ENCODE measurements around the gene SCAMP1. TPM values are rescaled to one million over a fixed set of nuclear protein-coding genes. Genes with fewer than 3 reads are reported as not detected.

SCAMP1 gene
- total RNA-seq, 6 experiments from 2014 or later: 37.4 to 50.6 (median 44.9) TPM

DNA sequence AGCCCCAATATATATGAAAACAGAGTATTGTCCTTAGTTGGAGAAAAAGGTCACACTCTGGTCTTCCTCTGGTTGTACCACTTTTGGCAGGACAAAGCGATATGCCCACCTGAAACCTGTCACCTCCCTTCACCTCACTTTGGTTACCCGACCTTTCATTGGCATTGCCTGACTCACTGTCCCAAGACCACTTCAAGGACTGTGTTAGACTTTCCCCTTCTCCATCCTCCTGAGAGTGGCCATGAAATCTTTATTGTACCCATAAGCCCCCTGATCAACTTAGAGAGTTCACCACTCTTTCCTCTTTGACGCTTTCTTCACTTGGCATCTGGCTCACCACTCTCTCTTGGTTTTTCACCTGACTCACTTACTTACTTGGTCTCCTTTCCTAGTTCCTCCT, 33.5 kb upstream of the SCAMP1 start:
- Mint-ChIP-seq H3K4me3 (no peak overlapping the region), H3K9me3 (no peaks in the 10 kb centered on the region), H3K27ac (no peak overlapping the region), H3K4me1 (ENCODE audit: low read depth) (peaks cover 10% of the 10 kb centered on the region), H3K27me3 (ENCODE audit: insufficient read depth) (peaks cover 2% of the 10 kb centered on the region; the same call in 1 of the 2 replicates), H3K36me3 (ENCODE audit: low read depth) (no peaks in the 10 kb centered on the region)
- DNase-seq: no peak
- TF ChIP-seq, protein P1, sequence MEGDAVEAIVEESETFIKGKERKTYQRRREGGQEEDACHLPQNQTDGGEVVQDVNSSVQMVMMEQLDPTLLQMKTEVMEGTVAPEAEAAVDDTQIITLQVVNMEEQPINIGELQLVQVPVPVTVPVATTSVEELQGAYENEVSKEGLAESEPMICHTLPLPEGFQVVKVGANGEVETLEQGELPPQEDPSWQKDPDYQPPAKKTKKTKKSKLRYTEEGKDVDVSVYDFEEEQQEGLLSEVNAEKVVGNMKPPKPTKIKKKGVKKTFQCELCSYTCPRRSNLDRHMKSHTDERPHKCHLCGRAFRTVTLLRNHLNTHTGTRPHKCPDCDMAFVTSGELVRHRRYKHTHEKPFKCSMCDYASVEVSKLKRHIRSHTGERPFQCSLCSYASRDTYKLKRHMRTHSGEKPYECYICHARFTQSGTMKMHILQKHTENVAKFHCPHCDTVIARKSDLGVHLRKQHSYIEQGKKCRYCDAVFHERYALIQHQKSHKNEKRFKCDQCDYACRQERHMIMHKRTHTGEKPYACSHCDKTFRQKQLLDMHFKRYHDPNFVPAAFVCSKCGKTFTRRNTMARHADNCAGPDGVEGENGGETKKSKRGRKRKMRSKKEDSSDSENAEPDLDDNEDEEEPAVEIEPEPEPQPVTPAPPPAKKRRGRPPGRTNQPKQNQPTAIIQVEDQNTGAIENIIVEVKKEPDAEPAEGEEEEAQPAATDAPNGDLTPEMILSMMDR (IDR thresholded peaks at IDR 0.05): no peak

DNA sequence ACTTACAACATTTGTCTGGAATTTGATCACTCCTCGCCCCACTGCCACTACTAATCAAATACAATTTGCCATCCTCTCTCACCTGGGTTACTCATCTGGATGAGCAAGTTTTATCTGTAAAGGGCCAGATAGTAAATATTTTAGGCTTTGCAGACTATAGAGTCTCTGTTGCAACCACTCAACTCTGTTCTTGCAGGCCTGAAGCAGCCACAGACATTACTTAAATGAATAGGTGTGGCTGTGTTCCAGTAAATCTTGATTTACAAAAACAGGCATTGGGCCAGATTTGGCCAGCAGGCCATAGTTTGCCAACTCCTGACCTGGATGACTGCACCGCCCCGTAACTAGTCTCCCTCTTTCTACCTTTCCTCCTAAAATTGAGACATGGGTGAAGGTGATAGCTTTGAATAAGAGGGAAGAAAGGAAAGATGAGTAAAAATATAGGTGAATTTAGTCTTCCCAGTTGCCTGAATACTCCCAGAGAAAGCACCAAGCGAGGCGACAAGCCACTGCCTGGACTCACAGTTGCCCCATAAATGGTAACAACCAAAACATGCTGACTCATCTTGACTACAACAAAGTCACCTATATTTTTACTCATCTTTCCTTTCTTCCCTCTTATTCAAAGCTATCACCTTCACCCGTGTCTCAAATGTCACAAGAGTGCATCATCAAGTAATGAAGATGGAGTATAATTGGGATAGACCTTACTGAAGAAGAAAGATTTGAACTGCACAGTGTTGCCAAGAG, 32.5 kb upstream of the SCAMP1 start:
- peaks cover 10% of the 10 kb centered on the region for H3K4me1 Mint-ChIP-seq (ENCODE audit: low read depth)
- TF ChIP-seq, protein P1 (IDR thresholded peaks at IDR 0.05): no peak
- no peak for DNase-seq
- H3K27me3 Mint-ChIP-seq (ENCODE audit: insufficient read depth): peaks cover 2% of the 10 kb centered on the region; the same call in 1 of the 2 replicates
- no peaks in the 10 kb centered on the region for H3K36me3 Mint-ChIP-seq (ENCODE audit: low read depth)
- no peaks in the 10 kb centered on the region for H3K9me3 Mint-ChIP-seq
- H3K4me3 Mint-ChIP-seq: no peak overlapping the region
- no peak overlapping the region for H3K27ac Mint-ChIP-seq

DNA sequence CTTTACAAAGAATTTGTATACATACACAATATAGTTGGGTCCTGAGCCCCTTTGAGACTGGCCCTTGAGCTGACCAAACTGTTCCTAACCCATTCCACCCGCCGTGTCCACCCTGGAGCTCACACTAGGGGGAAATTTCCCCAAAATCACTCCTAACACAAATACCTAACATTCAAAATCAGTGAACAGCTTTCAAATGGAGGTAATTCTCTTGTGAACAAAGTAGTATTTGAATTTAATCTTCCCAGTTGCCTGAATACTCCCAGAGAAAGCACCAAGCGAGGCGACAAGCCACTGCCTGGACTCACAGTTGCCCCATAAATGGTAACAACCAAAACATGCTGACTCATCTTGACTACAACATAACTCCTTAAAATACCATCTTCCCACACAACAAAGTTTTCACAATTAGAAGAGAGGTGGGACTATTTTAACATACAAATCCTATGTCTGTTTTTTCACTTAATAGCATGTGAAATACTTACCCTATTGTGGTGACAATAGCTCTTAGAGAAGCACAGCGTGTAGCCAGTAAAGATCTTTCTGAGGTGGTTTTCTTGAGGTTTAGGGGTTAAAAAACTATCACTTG, 31.7 kb upstream of the SCAMP1 start:
- Mint-ChIP-seq H3K4me1 (ENCODE audit: low read depth) (peaks cover 10% of the 10 kb centered on the region), H3K27me3 (ENCODE audit: insufficient read depth) (peaks cover 2% of the 10 kb centered on the region; the same call in 1 of the 2 replicates), H3K27ac (peak overlapping the region; percentile 29), H3K9me3 (no peaks in the 10 kb centered on the region), H3K4me3 (no peak overlapping the region), H3K36me3 (ENCODE audit: low read depth) (no peaks in the 10 kb centered on the region)
- peak; percentile 19 for DNase-seq
- TF ChIP-seq, protein P1 (IDR thresholded peaks at IDR 0.05): no peak

DNA sequence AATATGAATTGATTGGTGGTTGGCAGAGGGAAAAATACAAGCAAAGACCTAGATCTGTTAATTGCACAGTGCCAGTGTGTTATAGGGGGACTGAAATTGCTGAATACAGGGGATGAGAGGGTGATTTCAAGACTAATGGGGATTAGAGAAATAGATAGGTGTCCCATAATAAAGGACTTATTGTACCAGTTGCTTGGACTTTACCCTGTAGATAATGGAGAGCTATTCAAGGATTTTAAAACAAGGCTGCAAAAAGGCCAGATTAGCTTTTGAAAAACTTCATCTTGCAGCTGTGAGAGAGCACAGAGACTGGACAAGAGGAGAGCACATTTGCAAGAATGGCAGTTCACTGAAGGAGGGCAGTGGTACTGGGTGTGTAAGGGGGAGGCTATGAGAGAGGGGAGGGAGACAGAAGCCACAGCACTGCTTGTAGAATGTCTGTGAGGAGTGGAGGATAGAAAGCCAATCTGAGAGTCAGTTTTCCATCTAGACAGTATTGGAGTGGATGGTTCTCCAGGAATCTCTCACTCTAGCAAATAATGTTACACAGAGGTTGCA, 28.8 kb upstream of the SCAMP1 start:
- Mint-ChIP-seq H3K4me3 (no peak overlapping the region), H3K9me3 (no peaks in the 10 kb centered on the region; the same call in 1 of the 2 replicates), H3K4me1 (ENCODE audit: low read depth) (peaks cover 22% of the 10 kb centered on the region), H3K27ac (no peak overlapping the region), H3K36me3 (ENCODE audit: low read depth) (0 out of 2 replicates have a peak, but pooled peaks cover 2% of the 10 kb centered on the region), H3K27me3 (ENCODE audit: insufficient read depth) (peaks cover 4% of the 10 kb centered on the region)
- no peak for DNase-seq
- TF ChIP-seq, protein P1 (IDR thresholded peaks at IDR 0.05): no peak

DNA sequence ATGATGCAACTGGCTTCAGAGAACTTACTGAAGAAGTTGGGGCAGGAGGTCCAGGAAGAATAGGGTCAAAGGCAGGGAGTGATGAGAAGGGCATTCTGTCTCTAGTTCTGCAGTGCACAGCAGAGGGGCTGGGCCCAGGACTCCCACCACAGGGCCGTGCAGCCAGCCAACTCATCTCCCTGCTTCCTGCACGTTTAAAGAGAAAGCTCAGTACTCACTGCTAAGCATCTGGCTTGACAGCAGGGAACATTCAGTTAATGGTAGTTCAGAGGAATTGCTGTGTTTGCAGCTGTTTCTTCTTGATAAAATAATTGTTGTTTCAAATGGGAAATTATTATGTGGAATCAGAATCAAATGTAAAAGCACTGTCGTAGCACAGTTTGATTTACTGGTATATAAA, 25.6 kb upstream of the SCAMP1 start:
- H3K27ac Mint-ChIP-seq: no peak overlapping the region
- TF ChIP-seq, protein P1 (IDR thresholded peaks at IDR 0.05): no peak
- H3K27me3 Mint-ChIP-seq (ENCODE audit: insufficient read depth): peaks cover 3% of the 10 kb centered on the region
- H3K9me3 Mint-ChIP-seq: peaks cover 9% of the 10 kb centered on the region
- peaks cover 12% of the 10 kb centered on the region for H3K4me1 Mint-ChIP-seq (ENCODE audit: low read depth)
- peaks cover 14% of the 10 kb centered on the region for H3K36me3 Mint-ChIP-seq (ENCODE audit: low read depth)
- no peak overlapping the region for H3K4me3 Mint-ChIP-seq
- no peak for DNase-seq

Measured in HFFc6 (cell line).